ENCODE measurements around the gene ASB10.

ASB10 gene

GRCh38 chr7:151187409-151188251 lies 580 bp upstream of the ASB10 start:
- DNase-seq = no peak

- DNase-seq = no peak
These were observed 1.0 kb downstream of the ASB10 start for GRCh38 chr7:151185762-151186639.

GRCh38 chr7:151181011-151181431 lies 6.0 kb downstream of the ASB10 start:
- no peak for DNase-seq

GRCh38 chr7:151179946-151180345 lies 7.1 kb downstream of the ASB10 start:
- DNase-seq = no peak

- DNase-seq = no peak
These were observed 7.7 kb downstream of the ASB10 start for GRCh38 chr7:151179287-151179860.

GRCh38 chr7:151178831-151179230 lies 8.2 kb downstream of the ASB10 start:
- no peak for DNase-seq

GRCh38 chr7:151178236-151178635 lies 8.8 kb downstream of the ASB10 start:
- no peak for DNase-seq

- DNase-seq = no peak
These were observed 9.7 kb downstream of the ASB10 start for GRCh38 chr7:151177310-151177709.

- no peak for DNase-seq
These were observed 10.6 kb downstream of the ASB10 start for GRCh38 chr7:151176401-151176800.

- DNase-seq = no peak
These were observed 11.2 kb downstream of the ASB10 start for GRCh38 chr7:151175793-151176311.

GRCh38 chr7:151175047-151175792 lies 11.8 kb downstream of the ASB10 start:
- DNase-seq = no peak

- peak; percentile 23 for DNase-seq
These were observed 12.6 kb downstream of the ASB10 start for GRCh38 chr7:151174246-151175046.

GRCh38 chr7:151173386-151174245 lies 13.4 kb downstream of the ASB10 start:
- DNase-seq = no peak

GRCh38 chr7:151172273-151173141 lies 14.5 kb downstream of the ASB10 start:
- DNase-seq = peak; percentile 86

GRCh38 chr7:151168787-151169162 lies 18.3 kb downstream of the ASB10 start:
- DNase-seq = no peak

- DNase-seq = peak; percentile 69
These were observed 18.9 kb downstream of the ASB10 start for GRCh38 chr7:151168003-151168786.

GRCh38 chr7:151167197-151167961 lies 19.7 kb downstream of the ASB10 start, which contains the start of gene GBX1:
Gene GBX1, minus strand, starts transcription at chr7:151167694. Its CDS starts 146 bp downstream, at chr7:151167548.
- peak; percentile 20 for DNase-seq

All from CD4-positive, alpha-beta T cell treated with Interleukin-17A for 4 hours (primary cell).